Measurements from ENCODE around the gene STARD3.
A peak's percentile ranks its signal among the peaks of the same experiment; 100 is the strongest.
"Not testable (repeated sequence)": the region's sequence is repeated elsewhere in the genome, so short reads cannot be mapped to it uniquely, and the experiment has no call there.

The STARD3 gene

DNA sequence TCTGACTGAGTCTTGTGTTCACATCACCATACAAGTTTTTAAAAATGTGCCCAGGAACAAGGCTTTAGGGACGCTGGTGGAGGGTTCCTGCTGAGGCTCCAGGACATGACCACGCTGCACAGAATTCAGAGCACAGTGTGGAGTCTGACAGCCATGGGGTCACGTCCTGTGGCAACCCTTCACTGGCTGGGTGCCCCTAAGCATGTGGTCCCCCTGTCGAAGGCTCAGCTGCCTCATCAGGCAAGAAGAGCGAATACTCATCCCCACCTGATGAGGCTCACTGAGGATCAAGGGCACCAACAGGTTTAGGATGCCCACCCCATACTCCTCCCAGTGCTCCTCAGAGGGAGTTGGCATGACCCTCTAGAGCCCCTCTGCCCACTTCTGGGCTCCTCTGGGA, 37.2 kb downstream of the STARD3 start:
- no peak for DNase-seq

- peak; percentile 73 for DNase-seq
Observed at GRCh38 chr17:39674702-39675389, 37.9 kb downstream of the STARD3 start.

GRCh38 chr17:39675390-39676082, 38.6 kb downstream of the STARD3 start:
- DNase-seq: no peak

- peak; percentile 78 for DNase-seq
Observed at GRCh38 chr17:39676198-39676819, 39.4 kb downstream of the STARD3 start.

GRCh38 chr17:39677072-39677471, 40.1 kb downstream of the STARD3 start:
- no peak for DNase-seq

DNA sequence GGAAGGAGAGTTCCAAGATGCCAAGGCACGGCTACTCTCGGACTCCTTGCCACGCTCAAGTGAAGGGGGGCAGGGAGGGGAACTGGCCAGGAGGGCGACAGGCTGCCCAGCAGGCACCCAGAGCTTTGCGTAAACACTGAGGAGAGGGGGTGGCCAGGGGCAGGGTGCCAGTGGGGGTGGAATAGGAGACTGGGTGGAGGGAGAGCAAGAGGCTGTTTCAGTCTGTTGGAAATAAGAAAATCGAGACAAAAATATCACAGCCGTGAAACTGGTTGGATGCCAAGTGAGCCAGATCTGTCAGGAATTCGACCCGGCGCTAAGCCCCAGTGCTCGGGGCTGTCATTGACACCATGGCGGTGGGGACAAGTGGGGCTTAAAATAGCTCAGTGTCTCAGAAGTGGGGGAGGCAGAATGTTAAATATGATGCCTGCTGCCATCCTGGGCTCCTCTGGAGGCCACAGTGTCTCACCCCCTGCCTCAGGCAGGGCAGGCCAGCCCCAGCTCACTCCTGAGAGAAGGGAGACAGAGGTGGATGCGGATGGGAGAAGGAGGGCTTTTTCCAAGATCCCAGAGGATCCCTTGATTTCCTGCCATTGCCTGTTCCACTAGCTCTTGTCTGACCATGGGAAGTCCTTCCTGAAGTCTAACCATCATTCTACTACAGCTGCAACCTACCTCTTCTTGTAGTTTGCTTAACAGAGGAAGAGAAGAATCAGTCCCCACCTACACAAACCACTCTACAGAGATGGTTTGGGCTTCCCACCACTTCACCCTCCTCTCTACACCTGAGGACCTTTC, 40.8 kb downstream of the STARD3 start:
- peak; percentile 89 for DNase-seq

DNA sequence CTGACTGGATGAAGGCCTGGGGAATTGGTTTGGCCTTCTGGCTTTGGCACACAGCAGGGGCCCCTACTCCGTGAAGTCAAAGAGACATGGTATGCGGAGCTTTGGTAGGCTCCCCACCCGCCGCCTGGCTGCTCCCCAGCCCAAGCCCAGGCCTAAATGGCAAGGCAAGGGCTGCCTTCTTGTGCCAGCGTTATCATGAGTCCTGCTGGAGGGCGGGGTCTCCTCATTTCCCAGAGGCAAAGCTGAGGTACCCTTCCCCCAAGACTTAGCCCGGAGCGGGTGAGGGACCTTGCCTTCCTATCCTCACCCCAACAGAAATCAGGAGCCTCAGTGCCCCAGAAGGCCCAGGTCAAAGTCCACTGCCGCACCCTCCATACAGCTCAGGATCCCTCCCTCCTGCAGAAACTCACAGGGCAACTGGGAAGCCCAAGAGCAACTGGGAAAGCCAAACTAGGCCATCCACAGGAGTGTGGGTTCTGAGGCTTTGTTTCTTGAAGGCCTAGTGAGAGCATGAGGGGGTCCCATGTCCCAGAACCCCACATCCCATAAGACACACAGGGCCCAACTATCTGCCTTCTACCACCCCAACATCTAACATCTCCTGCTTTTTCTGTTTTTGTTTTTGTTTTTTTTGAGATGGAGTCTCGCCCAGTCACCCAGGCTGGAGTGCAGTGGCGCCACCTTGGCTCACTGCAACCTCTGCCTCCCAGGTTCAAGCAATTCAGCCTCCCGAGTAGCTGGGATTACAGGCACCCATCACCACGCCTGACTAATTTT, 41.6 kb downstream of the STARD3 start:
- DNase-seq: no peak

- no peak for DNase-seq
Observed at GRCh38 chr17:39679521-39680192, 42.7 kb downstream of the STARD3 start.

DNA sequence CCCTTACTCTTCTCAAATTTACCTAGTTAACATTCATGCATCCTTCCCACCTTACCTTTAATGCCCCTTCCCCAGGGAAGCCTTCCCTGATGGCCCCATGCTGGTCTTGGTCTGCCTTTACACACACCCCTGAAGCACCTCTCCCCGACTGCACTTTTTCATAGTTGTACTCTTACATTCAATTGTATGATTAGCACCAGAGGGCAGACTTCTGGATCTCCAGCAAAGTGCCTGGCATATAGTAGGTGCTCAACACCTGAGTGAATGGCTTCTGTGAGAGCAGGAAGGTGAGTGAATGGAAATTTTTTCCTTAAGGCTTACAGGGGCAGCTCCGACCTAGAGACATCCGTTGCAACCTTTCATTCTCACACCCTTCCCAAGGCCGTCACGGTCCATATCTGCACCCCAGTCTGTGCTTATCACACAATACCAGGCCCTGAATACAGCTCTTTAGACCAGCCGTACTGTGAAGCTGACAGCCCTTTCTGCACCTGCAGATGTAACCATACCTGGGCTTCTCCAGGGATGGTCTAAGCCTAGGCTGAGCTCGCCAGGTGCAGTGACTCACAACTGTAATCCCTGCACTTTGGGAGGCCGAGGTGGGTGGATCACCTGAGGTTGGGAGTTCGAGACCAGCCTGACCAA, 46.5 kb downstream of the STARD3 start:
- no peak for DNase-seq

DNA sequence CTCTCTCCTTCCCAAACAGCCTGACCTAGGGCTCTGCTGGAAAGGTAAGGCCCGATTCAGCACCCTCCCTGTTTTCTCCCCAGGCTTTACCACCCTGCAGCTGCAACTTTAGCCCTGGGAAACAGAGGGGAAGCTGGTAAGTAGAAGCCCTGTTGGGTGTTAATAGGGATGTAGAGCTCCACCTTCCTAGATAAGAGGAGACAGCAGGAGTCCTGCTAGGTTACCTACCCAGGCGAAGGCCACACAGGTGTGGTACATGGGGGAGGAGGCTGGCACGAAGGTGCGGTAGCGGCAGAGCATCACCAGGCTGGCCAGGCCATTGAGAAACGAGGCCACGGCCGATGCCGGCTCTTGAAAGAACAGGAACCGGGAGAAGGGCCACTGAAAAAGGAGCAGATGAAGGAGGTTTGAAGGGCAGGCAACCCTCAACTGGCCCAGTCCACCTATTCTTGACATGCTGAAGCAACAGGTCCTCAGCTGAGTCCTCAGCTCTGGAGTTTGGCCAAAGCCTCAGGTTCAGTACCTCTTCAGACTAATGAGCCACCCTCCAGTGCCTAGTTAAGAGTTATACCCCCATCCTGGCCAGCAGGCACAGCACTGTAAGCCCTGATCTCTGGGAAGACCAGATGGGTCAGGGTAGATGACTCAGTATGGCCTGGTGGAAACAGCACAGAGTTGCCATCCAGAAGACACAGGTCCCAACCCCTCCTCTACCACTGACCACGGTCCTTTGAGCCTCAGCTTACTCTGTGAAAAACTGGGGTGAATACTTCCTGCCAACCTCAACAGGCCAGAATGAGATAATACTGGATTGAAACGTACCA, 47.6 kb downstream of the STARD3 start:
- no peak for DNase-seq

- no peak for DNase-seq
Observed at GRCh38 chr17:39687101-39687545, 50.2 kb downstream of the STARD3 start.

- DNase-seq: peak; percentile 77
Observed at GRCh38 chr17:39687546-39688474, 50.9 kb downstream of the STARD3 start, which contains the start of gene PGAP3. Gene PGAP3, minus strand, starts transcription at chr17:39688057. Its CDS starts 43 bp downstream, at chr17:39688014.

GRCh38 chr17:39688475-39688835, 51.5 kb downstream of the STARD3 start:
- DNase-seq: no peak

DNA sequence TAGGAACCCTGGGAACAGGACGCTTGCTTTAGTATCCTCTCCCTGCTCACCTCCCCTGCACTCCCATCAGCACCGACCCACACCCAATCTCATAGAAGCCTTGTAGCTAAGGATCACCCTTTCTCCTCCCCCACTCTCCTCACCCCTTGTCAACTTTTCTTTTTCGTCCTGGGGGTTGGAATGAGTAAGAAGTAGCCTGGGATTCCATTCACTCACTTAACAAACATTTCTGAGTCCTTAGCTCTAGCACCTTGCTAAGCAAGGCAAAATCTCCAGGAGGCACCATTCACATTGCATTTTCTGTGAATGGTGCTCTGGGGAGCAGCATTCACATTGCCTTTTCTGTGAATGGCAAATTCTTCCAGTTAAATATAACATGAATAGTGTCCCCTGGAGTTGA, 52.0 kb downstream of the STARD3 start:
- DNase-seq: no peak

DNA sequence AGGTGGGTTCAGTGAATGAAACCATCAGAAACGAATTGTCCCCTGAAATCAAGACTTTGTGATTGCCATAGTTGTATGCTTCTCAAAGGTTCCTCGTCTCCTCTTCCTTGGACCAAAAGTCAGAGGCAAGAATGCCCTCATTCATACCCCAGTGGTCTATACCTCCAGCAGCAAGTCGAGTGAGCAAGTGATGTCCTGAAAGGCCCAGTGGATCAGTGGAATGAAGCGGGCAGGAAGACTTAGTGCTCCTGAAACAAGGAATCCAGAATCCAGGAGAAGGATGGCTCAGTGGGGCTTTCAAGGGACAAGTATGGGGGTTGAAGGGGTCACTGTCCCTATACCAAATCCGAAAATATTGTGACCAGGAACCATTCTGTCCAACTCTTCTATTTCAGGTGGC, 57.6 kb downstream of the STARD3 start:
- DNase-seq: no peak

- DNase-seq: no peak
Observed at GRCh38 chr17:39695089-39695474, 58.1 kb downstream of the STARD3 start.

DNA sequence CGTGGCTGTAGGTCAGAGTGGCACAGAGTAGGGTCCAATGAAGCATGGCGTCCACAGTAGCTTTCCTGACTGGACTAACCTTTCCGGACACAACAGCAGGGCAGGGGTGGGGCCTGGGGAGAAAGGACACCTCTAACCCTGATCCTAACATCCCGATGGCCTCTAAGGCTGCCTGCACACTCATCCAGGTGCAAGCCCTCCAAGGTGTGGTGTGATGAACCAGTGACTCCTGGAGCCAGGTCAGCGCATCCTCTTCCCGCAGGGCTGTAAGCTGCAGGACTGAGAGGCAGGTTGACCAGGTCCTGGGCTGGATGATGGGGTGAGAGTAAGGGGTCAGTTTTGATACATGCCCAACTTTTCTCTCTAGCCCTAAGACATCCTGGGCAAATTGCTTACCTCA, 59.8 kb downstream of the STARD3 start:
- DNase-seq: no peak

- no peak for DNase-seq
Observed at GRCh38 chr17:39697961-39698360, 61.0 kb downstream of the STARD3 start.

GRCh38 chr17:39699157-39699817, 62.3 kb downstream of the STARD3 start:
- not testable (repeated sequence) for DNase-seq

All from NCI-H2107 (cell line).